HepG2 (cell line): ENCODE results near the gene ANKRD39. TPM values are rescaled to one million over a fixed set of nuclear protein-coding genes. Genes with fewer than 3 reads are reported as not detected.
A peak's percentile ranks its signal among the peaks of the same experiment; 100 is the strongest.

Experiments
- AKNA ChIP-seq: sonication (generic); formaldehyde crosslinking; IDR thresholded peaks from 2 replicates; pipeline ENCODE4 v1.4.0; 2020; ENCODE audit warnings: missing genetic modification reagents, borderline replicate concordance
- ARNT2 ChIP-seq: sonication (generic); formaldehyde crosslinking; IDR thresholded peaks from 2 replicates; pipeline ENCODE4 v1.8.0; 2022; ENCODE audit warnings: mild to moderate bottlenecking, low read depth, missing genetic modification reagents, moderate library complexity
- BCL6 ChIP-seq: IDR thresholded peaks from 2 replicates; pipeline ENCODE4 v1.6.1; 2016; ENCODE audit warnings: missing genetic modification reagents, missing compliant biosample characterization
- FOXA1 ChIP-seq, 2 experiments: fragments of 450-650 bp in 1 of 2; sonication (generic) in 1 of 2; formaldehyde crosslinking in 1 of 2; IDR thresholded peaks; 2 replicates each; pipeline versions ENCODE4 v1.4.0 to v1.6.1; 2016 to 2020; ENCODE audit warnings: missing genetic modification reagents in 1 of 2
- IKZF1 ChIP-seq: fragments of 450-650 bp; IDR thresholded peaks from 2 replicates; pipeline ENCODE4 v1.7.1; 2016
- JUN ChIP-seq: sonication (generic); formaldehyde crosslinking; IDR thresholded peaks from 2 replicates; pipeline ENCODE4 v1.4.0; 2020; ENCODE audit warnings: mild to moderate bottlenecking, missing genetic modification reagents
- KLF12 ChIP-seq: sonication (generic); formaldehyde crosslinking; IDR thresholded peaks from 2 replicates; pipeline ENCODE4 v1.4.0; 2020; ENCODE audit warnings: missing genetic modification reagents, borderline replicate concordance
- MZF1 ChIP-seq: sonication (generic); formaldehyde crosslinking; IDR thresholded peaks from 2 replicates; pipeline ENCODE4 v1.8.1; 2023; ENCODE audit warnings: mild to moderate bottlenecking, missing genetic modification reagents, borderline replicate concordance
- NONO ChIP-seq, 2 experiments: fragments of 450-650 bp in 1 of 2; sonication (generic) in 1 of 2; formaldehyde crosslinking in 1 of 2; IDR thresholded peaks in 1 of 2; conservative IDR thresholded peaks in 1 of 2; 2 replicates each; pipeline versions ENCODE4 v1.6.1 to v1.8.0; 2017 to 2022; ENCODE audit warnings: mild to moderate bottlenecking in 1 of 2, missing genetic modification reagents in 1 of 2, moderate library complexity in 1 of 2
- RBFOX2 ChIP-seq: fragments of 200-400 bp; formaldehyde crosslinking; IDR thresholded peaks from 2 replicates; pipeline ENCODE4 v1.6.1; 2017; ENCODE audit warnings: low read depth, mild to moderate bottlenecking, low read length
- SALL1 ChIP-seq: sonication (generic); formaldehyde crosslinking; IDR thresholded peaks from 2 replicates; pipeline ENCODE4 v1.8.0; 2022; ENCODE audit warnings: mild to moderate bottlenecking, missing genetic modification reagents
- SOX5 ChIP-seq: IDR thresholded peaks from 2 replicates; pipeline ENCODE4 v1.6.1; 2016; ENCODE audit warnings: borderline replicate concordance
- ZC3H4 ChIP-seq: sonication (generic); formaldehyde crosslinking; IDR thresholded peaks from 2 replicates; pipeline ENCODE4 v1.4.0; 2020; ENCODE audit warnings: missing genetic modification reagents, borderline replicate concordance
- ZNF253 ChIP-seq: sonication (generic); formaldehyde crosslinking; IDR thresholded peaks from 2 replicates; pipeline ENCODE4 v1.8.0; 2022; ENCODE audit warnings: mild to moderate bottlenecking, missing genetic modification reagents, borderline replicate concordance
- ZNF503 ChIP-seq: sonication (generic); formaldehyde crosslinking; IDR thresholded peaks from 2 replicates; pipeline ENCODE4 v1.4.0; 2020; ENCODE audit warnings: missing genetic modification reagents
- ZSCAN30 ChIP-seq: sonication (generic); formaldehyde crosslinking; IDR thresholded peaks from 2 replicates; pipeline ENCODE4 v1.5.0; 2020; ENCODE audit warnings: mild to moderate bottlenecking, missing genetic modification reagents
- polyA plus RNA-seq, 8 experiments: library from polyadenylated mRNA; depleted of rRNA in 3 of 8; stranded (reverse) in 7 of 8; unstranded in 1 of 8; fragments of >200 nt; fragmentation: Illumina TruSeq in 4 of 8; extraction: Trizol in 4 of 8; gene quantifications; 2 replicates each; pipeline versions ENCODE4 v1.2.1 to v1.2.3, GENCODE V29; 2011 to 2016; ENCODE audit warnings: low read depth in 4 of 8, missing spikeins in 1 of 8, mixed read lengths in 1 of 8; ENCODE audit not compliant: insufficient read depth in 1 of 8
- total RNA-seq, 5 experiments: library from RNA; depleted of rRNA; stranded (reverse); fragments of >200 nt; fragmentation: Illumina TruSeq; extraction: Trizol; gene quantifications; 2 replicates each; pipeline ENCODE4 v1.2.3, GENCODE V29; 2016; ENCODE audit warnings: low read depth in 1 of 5
- TF ChIP-seq, protein P1 (sequence below): sonication (generic); formaldehyde crosslinking; IDR thresholded peaks from 2 replicates; pipeline ENCODE4 v1.4.0; 2020; ENCODE audit warnings: missing genetic modification reagents, mild to moderate bottlenecking, borderline replicate concordance

The ANKRD39 gene
- total and polyA plus RNA-seq, 2 of the 13 experiments (the other 11 are each of a cell fraction or from before 2014, with no cell fraction given), result 23.2 to 24.8 TPM

GRCh38 chr2:96824079-96824870 is 33.5 kb downstream of the ANKRD39 start (continued):
- peak; percentile 33; the same call in 1 of the 2 replicates for TF ChIP-seq SALL1 (CRISPR knock-in tag)
- TF ChIP-seq SOX5 (CRISPR knock-in tag), result no peak
- TF ChIP-seq NONO (IDR thresholded peaks at IDR 0.05), result no peak
- TF ChIP-seq NONO (CRISPR knock-in tag; conservative IDR thresholded peaks at IDR 0.05), result no peak
- TF ChIP-seq MZF1, result no peak
- no peak for TF ChIP-seq AKNA (CRISPR knock-in tag)
- TF ChIP-seq ZNF503 (CRISPR knock-in tag), result no peak
- TF ChIP-seq BCL6 (CRISPR knock-in tag), result peak; percentile 36; the same call in 1 of the 2 replicates
- no peak for TF ChIP-seq ARNT2 (CRISPR knock-in tag)
- no peak for TF ChIP-seq ZNF253 (CRISPR knock-in tag)
- TF ChIP-seq ZSCAN30, result 0 out of 2 replicates have a peak, but pooled peaks have one; percentile 22
- no peak for TF ChIP-seq JUN
- no peak for TF ChIP-seq KLF12 (CRISPR knock-in tag)
- no peak for TF ChIP-seq IKZF1
- no peak for TF ChIP-seq FOXA1 (IDR thresholded peaks at IDR 0.05)
- TF ChIP-seq FOXA1 (CRISPR knock-in tag; IDR thresholded peaks at IDR 0.05), result peak; percentile 54; the same call in 1 of the 2 replicates
- TF ChIP-seq ZC3H4 (CRISPR knock-in tag), result 0 out of 2 replicates have a peak, but pooled peaks have one; percentile 53
- TF ChIP-seq, protein P1, sequence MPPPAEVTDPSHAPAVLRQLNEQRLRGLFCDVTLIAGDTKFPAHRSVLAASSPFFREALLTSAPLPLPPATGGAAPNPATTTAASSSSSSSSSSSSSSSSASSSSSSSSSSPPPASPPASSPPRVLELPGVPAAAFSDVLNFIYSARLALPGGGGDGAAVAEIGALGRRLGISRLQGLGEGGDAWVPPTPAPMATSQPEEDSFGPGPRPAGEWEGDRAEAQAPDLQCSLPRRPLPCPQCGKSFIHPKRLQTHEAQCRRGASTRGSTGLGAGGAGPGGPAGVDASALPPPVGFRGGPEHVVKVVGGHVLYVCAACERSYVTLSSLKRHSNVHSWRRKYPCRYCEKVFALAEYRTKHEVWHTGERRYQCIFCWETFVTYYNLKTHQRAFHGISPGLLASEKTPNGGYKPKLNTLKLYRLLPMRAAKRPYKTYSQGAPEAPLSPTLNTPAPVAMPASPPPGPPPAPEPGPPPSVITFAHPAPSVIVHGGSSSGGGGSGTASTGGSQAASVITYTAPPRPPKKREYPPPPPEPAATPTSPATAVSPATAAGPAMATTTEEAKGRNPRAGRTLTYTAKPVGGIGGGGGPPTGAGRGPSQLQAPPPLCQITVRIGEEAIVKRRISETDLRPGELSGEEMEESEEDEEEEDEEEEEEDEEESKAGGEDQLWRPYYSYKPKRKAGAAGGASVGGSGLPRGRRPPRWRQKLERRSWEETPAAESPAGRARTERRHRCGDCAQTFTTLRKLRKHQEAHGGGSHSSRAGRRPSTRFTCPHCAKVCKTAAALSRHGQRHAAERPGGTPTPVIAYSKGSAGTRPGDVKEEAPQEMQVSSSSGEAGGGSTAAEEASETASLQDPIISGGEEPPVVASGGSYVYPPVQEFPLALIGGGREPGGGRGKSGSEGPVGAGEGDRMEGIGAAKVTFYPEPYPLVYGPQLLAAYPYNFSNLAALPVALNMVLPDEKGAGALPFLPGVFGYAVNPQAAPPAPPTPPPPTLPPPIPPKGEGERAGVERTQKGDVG (CRISPR knock-in tag), result no peak
- peak; percentile 24; the same call in 1 of the 2 replicates for TF ChIP-seq RBFOX2
